Measurements from ENCODE around the gene MTRF1L. TPM values are rescaled to one million over a fixed set of nuclear protein-coding genes. Genes with fewer than 3 reads are reported as not detected.

MTRF1L gene
- total RNA-seq, 1 donor from 2014 or later: 23.2 TPM

DNA sequence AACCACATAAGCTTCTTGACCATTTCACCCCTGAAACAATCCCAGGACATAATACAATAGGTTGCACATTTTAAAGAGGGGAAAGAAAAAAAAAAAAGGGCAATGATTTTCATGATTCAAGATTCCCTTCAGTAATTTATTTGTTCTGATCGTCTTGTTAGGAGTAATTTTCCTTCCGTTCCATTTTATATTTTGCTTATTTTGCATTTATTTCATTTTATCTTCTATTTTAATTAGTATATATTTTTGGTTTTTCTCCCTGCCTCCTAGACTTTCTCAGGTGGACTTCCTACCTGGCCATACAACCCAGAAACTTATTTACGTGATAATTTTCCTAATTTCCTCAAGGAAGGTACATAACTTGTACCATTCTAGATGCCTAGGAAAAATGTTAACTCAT, 52.3 kb downstream of the MTRF1L start:
- peaks cover 15% of the 10 kb centered on the region for H3K27me3 Mint-ChIP-seq (ENCODE audit: insufficient read depth)
- no peaks in the 10 kb centered on the region for H3K36me3 Mint-ChIP-seq (ENCODE audit: low read depth)
- H3K9me3 Mint-ChIP-seq: no peaks in the 10 kb centered on the region
- intact Hi-C loops (cut with micrococcal nuclease): loop anchor here (5.0 kb wide), 1 partner anchor 398 kb away; no protein-coding TSS in a partner anchor
- DNase-seq (ENCODE audit: low spot score): no peak
- H3K27ac Mint-ChIP-seq: no peak overlapping the region
- peaks cover 8% of the 10 kb centered on the region for H3K4me1 Mint-ChIP-seq (ENCODE audit: low read depth)
- no peak overlapping the region for H3K4me3 Mint-ChIP-seq

DNA sequence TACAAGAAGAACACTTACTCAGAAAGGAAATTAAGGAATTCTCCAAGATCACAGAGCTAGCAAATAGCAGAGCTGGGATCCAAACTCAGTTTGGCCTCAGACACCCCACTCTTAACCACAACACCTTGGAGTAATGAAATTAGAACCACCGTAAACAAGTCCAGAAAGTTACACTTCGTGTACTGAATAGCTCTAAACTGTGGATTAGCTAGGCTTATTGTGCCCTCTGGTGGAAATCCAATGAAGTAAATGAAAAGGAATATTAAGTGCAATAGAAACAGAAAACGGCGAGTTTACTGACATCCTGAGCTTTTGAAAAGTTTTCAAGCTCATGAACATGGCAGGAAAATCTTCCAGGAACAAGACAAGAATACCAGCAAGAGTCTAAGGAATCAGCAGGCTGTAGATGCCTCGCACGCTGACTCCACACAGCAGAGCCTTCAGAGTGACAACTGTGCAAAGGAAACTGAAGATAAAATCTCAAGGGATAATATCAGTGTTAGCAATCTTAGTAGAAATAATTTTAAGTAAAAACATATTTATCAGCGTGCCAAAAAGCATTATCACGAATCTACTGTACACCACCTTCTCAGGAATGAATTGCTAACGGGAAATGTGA, 54.2 kb downstream of the MTRF1L start:
- Mint-ChIP-seq H3K4me3 (no peak overlapping the region), H3K9me3 (no peaks in the 10 kb centered on the region), H3K4me1 (ENCODE audit: low read depth) (peaks cover 8% of the 10 kb centered on the region), H3K27me3 (ENCODE audit: insufficient read depth) (peaks cover 15% of the 10 kb centered on the region), H3K27ac (no peak overlapping the region), H3K36me3 (ENCODE audit: low read depth) (no peaks in the 10 kb centered on the region)
- no peak for DNase-seq (ENCODE audit: low spot score)
- intact Hi-C loops (cut with micrococcal nuclease): loop anchor here (1.0 to 2.0 kb wide), 2 partner anchors 84 to 199 kb away; no protein-coding TSS in a partner anchor

DNA sequence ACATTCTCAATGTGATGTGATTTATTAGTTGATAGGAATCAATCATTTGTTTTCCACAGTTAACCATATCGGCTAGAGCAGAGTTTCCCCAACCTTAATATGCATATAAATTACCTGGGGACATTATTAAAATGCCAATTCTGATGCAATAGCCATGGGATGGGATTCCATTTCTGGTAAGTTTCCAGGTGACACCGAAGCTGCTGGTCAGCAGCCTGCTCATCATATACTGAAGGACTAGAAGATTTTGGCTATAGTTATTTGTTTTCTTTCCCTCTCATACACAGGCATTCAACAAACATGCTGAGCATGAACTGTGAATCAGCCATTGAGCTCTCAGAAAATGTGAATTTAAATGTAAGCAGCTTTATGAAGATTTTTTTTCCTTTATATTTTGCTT, 55.5 kb downstream of the MTRF1L start:
- Mint-ChIP-seq H3K9me3 (no peaks in the 10 kb centered on the region), H3K4me1 (ENCODE audit: low read depth) (peaks cover 8% of the 10 kb centered on the region), H3K27me3 (ENCODE audit: insufficient read depth) (peaks cover 22% of the 10 kb centered on the region), H3K36me3 (ENCODE audit: low read depth) (no peaks in the 10 kb centered on the region), H3K27ac (no peak overlapping the region), H3K4me3 (no peak overlapping the region)
- DNase-seq (ENCODE audit: low spot score): no peak
- intact Hi-C loops (cut with micrococcal nuclease): no loop called here

DNA sequence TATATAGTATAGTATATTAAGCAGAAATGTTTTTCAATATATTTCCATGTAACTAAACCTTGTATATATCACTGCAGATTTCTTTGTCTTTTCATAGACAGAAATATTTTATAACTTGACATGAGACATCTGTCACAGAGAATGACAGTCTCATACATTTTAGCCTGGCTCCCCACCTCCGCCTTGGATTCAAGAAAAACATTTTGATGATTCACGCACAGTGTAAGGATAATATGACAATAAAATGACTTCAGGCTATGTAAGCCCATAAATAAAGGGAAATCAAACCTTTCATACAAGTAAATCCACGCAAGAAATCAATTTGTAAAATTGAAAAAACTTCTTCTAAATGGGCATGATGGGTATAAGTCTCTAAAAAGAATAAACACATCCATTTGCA, 56.0 kb downstream of the MTRF1L start:
- H3K4me1 Mint-ChIP-seq (ENCODE audit: low read depth): peaks cover 8% of the 10 kb centered on the region
- peaks cover 24% of the 10 kb centered on the region for H3K27me3 Mint-ChIP-seq (ENCODE audit: insufficient read depth)
- no peak overlapping the region for H3K4me3 Mint-ChIP-seq
- intact Hi-C loops (cut with micrococcal nuclease): no loop called here
- no peak overlapping the region for H3K27ac Mint-ChIP-seq
- H3K9me3 Mint-ChIP-seq: no peaks in the 10 kb centered on the region
- H3K36me3 Mint-ChIP-seq (ENCODE audit: low read depth): no peaks in the 10 kb centered on the region
- no peak for DNase-seq (ENCODE audit: low spot score)

DNA sequence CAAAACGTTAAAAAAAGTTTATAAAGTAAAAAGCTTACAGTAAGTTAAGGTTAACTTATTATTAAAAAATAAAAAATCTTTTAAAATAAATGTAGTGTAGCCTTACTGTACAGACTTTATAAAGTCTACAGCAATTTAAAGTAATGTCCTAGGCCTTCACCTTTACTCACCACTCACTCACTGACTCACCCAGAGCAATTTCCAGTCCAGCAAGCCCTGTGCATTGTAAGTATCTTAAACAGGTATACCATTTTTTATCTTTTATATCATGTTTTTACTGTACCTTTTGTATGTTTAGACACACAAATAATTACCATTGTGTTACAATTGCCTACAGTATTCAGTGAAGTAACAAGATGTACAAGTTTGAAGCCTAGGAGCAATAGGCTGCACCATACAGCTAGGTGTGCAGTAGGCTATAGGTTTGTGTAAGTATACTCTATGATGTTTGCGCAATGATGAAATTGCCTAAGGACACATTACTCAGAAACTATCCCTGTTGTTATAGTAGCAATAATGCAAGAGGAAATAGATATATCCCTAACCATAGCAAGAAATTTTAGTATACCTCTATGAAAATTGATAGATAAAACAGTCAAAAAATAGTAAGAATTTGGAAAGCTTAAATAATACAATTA, 59.1 kb downstream of the MTRF1L start:
- Mint-ChIP-seq H3K27ac (no peak overlapping the region), H3K36me3 (ENCODE audit: low read depth) (no peaks in the 10 kb centered on the region), H3K9me3 (no peaks in the 10 kb centered on the region), H3K4me1 (ENCODE audit: low read depth) (peaks cover 7% of the 10 kb centered on the region), H3K4me3 (no peak overlapping the region), H3K27me3 (ENCODE audit: insufficient read depth) (peaks cover 24% of the 10 kb centered on the region)
- DNase-seq (ENCODE audit: low spot score): no peak
- intact Hi-C loops (cut with micrococcal nuclease): no loop called here

DNA sequence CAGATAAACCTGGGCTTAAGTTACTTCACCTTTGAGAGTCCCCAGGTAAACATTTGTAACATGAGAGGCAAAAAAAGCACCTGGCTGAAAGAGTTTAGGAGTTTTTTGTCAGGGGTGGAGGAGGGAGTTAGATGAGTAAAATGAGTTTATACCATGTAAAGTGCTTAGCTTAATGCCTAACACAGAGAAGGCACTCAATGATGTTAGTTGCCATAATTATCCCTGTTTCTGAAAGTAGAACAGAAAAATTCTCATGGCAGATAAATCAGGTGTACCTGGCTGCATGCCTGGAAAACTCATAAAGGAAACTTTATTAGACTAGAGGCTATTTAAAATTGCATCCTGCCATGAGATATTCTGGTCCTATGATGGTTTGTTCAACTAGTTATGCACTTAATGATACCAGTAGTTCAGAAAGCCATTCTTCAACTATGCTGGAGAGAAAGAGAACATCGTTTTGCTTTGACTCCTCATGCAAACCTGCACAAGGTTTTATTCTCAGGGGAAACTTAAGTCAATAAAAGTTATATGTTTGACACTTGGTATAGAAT, 60.1 kb downstream of the MTRF1L start:
- Mint-ChIP-seq H3K27ac (no peak overlapping the region), H3K4me3 (no peak overlapping the region), H3K9me3 (no peaks in the 10 kb centered on the region), H3K27me3 (ENCODE audit: insufficient read depth) (peaks cover 17% of the 10 kb centered on the region), H3K36me3 (ENCODE audit: low read depth) (no peaks in the 10 kb centered on the region), H3K4me1 (ENCODE audit: low read depth) (no peaks in the 10 kb centered on the region)
- intact Hi-C loops (cut with micrococcal nuclease): no loop called here
- no peak for DNase-seq (ENCODE audit: low spot score)

DNA sequence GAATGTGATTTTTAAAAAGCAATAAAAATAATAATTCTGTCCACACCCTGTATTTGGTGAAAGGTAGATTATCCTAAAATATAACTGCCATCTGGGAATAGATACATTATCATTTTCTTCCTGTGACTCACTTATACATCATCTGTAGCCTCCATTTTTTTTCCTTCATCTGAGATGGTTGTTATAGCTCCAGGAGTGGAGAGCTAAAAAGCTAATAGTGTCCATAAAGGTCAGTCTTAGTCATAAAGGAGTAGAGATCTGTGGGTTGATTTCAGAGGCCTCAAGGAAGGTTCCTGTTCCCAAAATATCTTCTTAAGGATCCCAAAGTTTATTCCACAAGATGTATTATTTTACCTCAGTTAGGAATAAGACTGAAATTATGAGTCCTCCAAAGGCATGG, 60.8 kb downstream of the MTRF1L start:
- Mint-ChIP-seq H3K27me3 (ENCODE audit: insufficient read depth) (peaks cover 17% of the 10 kb centered on the region), H3K27ac (no peak overlapping the region), H3K36me3 (ENCODE audit: low read depth) (no peaks in the 10 kb centered on the region), H3K9me3 (no peaks in the 10 kb centered on the region), H3K4me1 (ENCODE audit: low read depth) (no peaks in the 10 kb centered on the region), H3K4me3 (no peak overlapping the region)
- no peak for DNase-seq (ENCODE audit: low spot score)
- intact Hi-C loops (cut with micrococcal nuclease): no loop called here

Other genes starting within 250 kb of the MTRF1L start
- 29.4 and 33.2 TPM in 2 replicates for gene FBXO5, start 19.7 kb downstream of the MTRF1L start, total RNA-seq
- gene RGS17, start 128.6 kb upstream of the MTRF1L start, total RNA-seq: not detected in 2 replicates